Stimulated activated CD8-positive, alpha-beta memory T cell treated with anti-CD3 and anti-CD28 coated beads, Interleukin-15, amount 100 ng/mL, for 4 hours (primary cell): ENCODE results near the gene MFSD11.
"Not testable (repeated sequence)": the region's sequence is repeated elsewhere in the genome, so short reads cannot be mapped to it uniquely, and the experiment has no call there.

Source experiments
- DNase-seq, 2 donors: peaks; one replicate each; pipeline ENCODE4 v3.0.0-alpha.2; 2020; ENCODE audit warnings: low read depth in 2 of 2

The MFSD11 gene

DNA sequence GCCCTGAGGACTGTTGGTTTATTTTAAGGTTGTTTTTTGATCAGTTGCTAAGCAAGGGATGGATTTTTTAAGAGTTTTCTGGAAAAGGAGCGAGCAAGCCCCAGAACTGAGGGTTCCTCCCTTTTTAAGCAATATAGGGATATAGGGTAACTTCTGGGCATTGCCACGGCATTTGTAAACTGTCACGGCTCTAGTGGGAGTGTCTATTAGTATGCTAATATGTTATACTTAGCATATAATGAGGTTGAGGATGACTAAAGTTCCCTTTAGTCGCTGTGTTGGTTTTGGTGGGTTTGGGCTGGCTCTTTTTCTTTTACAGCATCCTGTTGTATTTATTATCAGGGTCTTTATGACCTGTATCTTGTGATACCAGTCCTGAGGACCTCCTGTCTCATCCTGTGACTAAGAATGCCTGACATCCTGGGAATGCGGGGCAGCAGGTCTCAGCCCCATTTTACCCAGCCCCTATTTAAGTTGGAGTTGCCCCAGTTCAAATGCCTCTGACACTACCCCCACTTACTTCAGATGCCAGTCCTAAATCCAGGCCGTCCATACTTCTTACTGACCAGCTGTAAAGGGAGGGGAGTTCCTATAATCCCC lies 59.4 kb downstream of the MFSD11 start:
- DNase-seq: no peak

DNA sequence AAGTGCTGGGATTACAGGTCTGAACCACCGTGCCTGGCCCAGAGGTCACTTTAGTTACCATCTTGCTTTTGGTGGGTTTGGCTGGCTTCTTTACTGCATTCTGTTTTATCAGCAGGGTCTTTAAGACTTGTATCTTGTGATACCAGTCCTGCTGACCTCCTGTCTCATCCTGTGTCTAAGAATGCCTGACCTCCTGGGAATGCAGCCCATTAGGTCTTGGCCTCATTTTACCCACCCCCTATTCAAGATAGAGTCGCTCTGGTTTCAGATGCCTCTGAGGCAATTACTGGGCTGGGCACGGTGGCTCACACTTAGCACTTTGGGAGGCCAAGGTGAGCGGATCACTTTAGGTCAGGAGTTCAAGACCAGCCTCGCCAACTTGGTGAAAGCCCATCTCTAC lies 63.8 kb downstream of the MFSD11 start:
- no peak for DNase-seq

DNA sequence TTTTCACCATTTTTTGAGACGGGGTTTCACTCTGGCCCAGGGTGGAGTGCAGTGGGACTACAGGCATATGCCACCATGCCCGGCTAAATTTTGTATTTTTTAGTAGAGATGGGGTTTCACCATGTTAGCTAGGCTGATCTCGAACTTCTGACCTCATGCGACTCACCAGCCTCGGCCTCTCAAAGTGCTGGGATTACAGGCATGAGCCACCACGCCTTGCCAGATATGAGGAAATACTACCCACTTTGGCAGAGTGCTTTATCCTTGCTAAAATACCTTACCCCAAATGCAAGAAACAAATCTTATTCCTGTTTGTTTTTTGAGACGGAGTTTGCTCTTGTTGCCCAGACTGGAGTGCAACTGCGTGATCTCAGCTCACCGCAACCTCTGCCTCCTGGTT lies 67.4 kb downstream of the MFSD11 start:
- no peak for DNase-seq

DNA sequence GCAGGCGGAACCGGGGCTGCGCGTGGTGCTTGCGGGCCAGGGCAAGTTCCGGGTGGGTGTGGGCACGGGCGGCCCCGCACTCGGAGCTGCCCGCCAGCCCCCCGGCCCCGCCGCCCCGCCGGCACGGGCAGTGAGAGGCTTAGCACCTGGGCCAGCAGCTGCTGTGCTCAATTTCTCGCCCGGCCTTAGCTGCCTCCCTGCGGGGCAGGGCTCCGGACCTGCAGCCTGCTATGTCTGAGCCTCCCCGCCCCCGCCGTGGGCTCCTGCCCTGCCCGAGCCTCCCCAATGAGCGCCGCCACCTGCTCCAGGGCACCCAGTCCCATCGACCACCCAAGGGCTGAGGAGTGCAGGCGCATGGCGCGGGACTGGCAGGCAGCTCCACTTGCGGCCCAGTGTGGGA lies 68.2 kb downstream of the MFSD11 start:
- not testable (repeated sequence) for DNase-seq

DNA sequence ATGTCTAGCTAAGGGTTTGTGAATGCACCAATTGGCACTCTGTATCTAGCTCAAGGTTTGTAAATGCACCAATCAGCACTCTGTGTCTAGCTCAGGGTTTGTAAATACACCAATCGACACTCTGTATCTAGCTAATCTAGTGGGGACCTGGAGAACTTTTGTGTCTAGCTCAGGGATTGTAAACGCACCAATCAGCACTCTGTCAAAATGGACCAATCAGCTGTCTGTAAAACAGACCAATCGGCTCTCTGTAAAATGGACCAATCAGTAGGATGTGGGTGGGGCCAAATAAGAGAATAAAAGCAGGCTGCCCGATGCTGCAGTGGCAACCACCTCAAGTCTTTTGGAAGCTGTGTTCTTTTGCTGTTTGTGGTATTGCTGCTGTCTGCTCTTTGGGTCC lies 68.8 kb downstream of the MFSD11 start:
- not testable (repeated sequence) for DNase-seq

DNA sequence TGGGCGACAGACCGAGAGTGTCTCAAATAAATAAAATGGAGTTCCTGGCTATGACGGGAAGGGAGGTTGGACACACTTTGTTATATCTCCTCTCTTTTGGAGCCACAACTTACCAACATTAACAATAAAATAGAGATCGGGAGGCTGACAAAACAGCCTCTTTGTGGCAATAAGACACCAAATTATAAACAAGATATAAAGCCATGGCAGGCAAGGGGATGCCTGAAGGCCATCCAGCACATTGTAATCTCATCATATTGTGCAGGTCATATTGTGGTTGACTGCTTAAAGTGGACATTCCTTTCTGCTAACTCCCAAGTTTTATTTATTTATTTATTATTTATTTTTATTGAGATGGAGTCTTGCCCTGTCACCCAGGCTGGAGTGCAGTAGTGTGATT lies 70.4 kb downstream of the MFSD11 start:
- DNase-seq: no peak

DNA sequence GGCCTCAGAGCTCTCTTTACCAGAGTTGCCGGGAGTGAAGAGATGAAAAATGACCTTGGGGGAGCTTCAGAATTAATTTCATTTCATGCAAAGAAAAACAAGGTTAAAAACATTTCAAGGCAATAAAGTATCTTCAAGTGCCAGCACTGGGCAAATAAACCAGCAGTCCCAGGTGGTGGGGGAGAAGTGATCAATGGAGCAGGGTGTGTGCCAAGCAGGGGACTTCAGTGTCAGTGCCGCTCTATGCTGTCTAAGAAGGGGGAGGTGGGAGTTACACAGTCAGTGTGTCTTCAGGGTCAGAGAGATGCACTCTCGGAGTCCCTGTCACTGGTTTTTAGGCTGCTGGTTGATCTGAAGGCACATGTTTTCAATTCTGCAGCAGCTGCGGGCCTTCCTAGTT lies 73.0 kb downstream of the MFSD11 start:
- no peak for DNase-seq

DNA sequence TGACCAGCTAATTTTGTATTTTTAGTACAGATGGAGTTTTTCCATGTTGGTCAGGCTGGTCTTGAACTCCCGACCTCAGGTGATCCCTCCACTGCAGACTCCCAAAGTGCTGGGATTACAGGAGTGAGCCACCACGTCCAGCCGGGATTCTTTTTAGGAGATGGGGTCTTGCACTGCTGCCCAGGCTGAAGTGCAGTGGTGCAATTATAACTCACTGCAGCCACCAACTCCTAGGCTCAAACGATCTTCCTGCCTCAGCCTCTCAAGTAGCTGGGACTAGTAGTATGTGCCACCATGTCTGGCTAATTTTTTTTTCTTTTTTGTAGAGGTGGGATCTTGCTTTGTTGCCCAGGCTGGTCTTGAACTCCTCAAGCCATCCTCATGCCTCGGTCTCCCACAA lies 73.9 kb downstream of the MFSD11 start:
- no peak for DNase-seq

DNA sequence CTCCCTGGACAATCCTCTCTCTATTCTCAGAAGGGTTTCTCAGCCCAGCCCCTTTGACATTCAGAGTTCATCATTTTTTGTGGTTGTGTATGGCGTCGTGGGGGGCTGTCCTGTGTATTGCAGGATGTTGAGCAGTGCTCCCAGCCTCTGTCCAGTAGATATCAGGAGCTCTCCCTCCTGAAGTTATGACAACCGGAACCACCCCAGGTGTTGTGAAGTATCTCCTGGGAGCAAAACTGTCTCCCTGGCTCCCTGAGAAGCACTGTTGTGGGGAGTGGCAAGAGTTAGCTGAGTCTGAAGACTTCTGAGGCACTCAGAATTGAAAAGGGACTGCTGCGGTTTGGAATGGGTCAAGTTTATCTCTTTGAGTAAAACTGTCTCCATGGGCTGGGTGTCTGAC lies 74.3 kb downstream of the MFSD11 start:
- no peak for DNase-seq

DNA sequence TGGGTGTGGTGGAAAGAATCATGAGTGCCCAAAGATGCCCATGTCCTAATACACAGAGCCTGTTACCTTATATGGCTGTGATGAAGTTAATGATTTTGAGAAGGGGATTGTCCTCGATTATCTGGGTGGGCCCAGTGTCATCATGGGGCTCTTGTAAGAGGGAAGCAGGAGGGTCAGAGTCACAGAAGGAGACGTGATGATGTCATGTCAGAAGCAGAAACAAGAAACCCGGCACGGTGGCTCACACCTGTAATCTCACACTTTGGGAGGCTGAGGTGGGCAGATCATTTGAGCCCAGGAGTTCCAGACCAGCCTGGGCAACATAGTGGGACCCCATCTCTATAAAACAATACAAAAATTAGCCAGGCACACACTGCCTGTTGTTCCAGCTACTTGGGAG lies 75.0 kb downstream of the MFSD11 start:
- no peak for DNase-seq

DNA sequence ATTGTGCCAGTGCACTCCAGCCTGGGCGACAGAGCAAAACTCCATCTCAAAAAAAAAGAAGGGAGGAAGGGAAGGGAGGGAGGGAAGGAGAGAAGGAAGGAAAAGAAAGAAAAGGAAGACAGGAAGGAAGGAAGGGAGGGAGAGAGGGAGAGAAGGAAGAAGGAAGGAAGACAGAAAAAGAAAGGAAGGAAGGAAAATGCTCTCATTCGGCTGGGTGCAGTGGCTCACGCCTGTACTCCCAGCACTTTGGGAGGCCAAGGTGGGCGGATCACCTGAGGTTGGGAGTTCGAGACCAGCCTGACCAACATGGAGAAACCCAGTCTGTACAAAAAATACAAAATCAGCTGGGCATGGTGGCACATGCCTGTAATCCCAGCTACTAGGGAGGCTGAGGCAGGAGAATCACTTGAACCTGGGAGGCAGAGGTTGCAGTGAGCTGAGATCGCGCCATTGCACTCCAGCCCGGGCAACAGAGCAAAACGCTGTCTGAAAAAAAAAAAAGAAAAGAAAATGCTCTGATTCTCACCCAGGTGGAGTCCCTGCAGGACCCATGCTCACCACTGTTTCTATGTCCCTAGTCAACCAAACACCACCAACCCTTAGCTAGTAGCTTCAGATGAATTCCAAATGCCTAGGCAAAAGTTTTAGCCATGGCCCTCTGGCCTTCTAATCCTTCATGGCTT lies 78.1 kb downstream of the MFSD11 start:
- DNase-seq: not testable (repeated sequence)

DNA sequence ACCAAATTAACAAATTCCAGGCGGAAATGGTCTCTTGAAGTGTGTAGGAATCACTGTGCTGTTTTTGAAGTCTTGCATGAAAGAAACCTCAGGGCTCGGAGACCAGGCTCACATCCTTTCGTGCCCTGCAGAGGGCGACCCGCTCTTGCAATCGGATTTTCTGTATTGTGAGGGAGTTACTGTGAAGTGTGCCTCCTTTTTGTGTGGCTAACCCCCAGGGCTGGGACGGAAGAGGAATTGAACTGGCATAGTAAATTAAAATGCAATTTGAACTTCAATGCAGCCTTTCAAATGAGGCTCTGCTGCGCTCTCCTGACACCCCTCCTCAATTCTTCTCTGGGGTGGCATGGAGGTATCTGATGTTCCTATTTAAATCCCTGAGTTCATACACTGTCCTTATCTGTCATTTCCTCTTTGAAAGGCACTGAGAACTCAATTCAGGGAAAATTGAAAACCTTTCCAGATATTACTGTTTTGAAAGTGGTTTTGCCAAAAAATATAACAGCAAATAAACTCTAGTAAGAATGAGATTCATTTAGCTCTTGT lies 78.7 kb downstream of the MFSD11 start:
- DNase-seq: peak; percentile 7 to 19

DNA sequence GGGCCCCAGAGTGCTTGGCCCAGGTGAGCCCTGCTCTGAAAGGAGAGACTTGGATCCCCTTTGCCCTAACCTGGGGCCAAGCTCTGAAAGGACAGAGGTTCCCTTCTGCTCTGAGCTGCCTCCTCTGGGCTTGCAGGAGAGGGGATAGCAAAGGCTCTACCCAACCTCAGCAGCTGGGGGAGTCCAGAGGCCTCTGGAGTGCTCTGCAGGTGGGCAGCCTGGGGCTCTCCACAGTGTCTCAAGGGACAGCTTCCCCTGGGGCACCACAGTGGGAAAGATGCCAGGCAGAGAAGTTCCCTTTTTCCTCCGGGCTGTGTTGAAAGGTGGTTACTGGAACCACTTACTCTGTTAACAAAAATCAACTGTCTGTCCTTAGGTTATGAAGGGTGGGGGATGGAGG lies 82.1 kb downstream of the MFSD11 start:
- DNase-seq: no peak

DNA sequence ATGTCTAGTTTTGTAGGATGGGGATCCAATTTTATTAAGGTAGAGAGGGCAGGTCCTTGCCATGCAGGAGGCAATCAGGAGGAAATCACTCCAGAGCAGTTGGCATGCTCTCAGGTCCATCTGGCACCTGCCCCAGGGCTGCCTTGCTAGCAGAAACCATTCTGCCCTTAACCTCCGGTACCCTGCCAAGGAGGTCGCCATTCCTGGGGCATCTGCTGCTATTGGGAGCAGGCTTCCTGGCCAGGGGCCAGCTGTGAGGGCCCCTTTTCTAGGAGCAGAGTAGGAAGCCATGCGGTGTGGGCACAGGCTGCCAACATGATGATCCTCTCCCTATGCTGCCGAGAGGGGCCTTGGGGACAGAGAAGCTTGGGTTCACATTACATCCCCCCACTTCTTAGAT lies 82.6 kb downstream of the MFSD11 start:
- DNase-seq: no peak

DNA sequence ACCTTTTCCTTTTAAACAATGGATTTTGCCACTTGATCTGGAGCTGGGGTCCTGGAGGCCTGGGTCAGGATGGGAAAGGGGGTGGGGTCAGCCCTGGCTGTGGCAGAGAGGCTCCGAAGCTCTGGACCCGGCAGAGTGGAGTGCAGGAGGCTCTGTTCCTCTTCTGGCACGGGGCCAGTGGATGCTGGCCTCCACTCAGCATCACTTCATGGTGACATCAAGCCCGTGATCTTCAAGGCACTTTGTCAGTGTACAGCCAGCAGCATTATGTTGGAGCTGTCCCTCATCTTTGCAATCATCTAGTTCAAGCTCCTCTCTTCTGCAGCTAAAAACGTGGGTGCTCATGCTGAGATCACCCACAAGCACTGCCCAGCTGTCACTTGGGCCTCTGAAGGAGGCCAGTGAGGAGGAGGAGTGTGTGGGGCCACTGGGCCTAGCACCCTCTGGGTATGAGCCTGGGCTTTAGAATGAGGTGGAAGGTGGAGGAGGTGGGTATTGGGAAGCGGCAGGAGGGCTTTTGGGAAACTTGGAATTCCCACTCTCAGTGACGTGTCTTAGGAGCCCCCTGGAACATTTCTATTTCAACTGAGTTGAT lies 84.4 kb downstream of the MFSD11 start:
- no peak for DNase-seq

DNA sequence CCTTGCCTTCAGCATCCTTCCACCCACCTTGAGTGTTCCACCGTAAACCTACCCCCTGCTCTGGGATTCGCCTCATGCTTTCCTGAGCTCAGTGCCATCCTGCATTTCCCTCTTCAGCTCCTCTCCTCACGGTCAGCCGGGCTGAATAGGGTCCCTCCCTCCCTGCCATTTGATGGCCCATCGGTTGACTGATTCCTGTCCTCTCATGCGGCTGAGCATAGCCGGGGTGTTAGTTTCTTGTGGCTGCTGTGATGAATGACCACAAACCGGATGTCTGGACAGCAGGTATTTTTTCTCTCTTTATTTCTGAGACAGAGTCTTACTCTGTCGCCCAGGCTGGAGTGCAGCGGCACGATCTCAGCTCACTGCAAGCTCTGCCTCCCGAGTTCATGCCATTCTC lies 86.2 kb downstream of the MFSD11 start:
- DNase-seq: no peak

DNA sequence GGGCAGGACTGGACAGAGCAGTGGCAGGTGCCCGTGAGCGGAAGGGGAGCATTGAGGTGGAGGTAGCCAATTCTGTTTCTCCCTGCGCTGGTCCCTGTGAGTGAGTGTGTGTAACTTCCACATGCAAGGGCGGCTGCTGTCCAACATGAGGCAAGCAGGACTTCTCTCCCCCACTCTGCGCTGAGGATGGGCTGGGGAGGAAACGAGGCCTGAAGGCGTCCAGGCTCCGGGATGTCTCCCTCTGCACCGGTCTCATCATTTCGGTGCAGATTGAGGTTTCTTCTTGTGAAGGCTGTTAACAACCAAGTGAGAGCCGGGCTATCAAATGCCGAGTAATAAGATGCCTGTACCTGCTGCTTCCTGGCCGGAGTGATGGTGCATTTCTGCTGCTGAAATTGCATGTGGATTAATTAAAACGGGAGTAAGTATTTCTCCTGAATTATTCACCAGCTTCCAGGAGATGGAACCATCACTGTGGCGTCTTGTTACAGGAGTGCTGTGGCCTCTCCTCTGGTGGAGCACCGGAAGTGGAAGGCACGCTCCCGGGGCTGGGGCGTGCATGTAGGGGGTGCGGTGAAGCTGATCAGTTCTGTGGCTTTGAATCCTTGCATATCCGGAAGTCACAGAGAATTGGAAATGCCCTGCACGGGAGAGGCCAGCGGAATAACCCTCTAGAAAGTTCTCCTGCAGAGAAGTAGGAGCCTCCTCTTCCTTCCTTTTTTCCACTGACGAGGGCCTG lies 88.6 kb downstream of the MFSD11 start:
- DNase-seq: no peak

DNA sequence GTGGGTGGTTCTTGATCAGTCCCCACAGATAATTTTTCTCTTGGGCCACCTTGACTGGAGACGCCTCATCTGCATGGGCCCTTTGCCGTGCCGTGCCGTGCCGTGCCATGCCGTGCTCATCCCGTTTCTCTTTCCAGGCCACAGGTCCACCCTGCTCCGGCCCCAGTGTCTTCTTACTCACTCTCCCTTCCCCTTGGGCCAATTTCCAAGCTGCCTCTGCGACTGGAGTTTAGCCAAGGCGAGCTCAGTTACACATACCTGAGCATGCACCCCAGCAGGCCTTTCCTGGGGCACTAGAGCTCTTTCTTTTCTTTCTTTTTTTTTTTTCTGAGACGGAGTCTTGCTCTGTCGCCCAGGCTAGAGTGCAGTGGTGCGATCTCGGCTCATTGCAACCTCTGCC lies 89.8 kb downstream of the MFSD11 start:
- DNase-seq: no peak
